ENCODE data around the gene ZCWPW2.

Gene ZCWPW2

DNA sequence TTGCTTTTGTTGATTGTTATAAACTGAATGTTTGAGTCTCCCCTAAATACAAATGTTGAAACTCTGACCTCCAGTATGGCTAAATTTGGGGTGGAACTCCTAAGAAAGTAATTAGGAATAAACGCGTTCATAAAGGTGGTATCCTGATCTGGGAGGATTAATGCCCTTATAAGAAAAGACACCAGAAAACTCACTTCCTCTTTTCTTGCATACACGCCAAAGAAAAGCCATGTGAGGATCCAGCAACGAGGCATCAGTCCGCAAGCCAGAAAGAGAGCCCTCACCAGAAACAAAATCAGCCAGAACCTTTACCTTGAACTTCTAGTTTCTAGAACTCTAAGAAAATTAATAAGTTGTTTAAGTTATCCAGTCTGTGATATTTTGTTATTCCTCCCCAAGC is 37.5 kb downstream of the ZCWPW2 start:
- no peak for DNase-seq

DNA sequence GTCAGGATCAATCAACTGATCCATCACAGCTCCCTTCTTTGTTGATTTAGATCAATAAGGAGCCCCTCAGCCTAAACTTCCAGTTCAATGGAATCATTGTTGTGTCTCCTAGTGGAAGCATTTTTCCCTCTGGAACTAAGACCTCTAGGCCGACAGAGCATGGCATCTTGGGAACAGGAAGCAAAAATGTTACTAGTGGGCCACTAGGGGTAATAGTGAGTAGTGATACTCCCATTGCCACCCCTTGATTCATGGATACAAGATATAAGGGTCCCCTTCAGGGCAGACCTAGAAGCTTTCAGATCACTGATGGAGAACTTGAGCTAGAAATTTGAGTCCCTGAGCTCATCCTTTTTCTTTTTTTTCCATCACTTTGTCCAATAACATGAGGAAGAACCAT is 40.5 kb downstream of the ZCWPW2 start:
- no peak for DNase-seq

DNA sequence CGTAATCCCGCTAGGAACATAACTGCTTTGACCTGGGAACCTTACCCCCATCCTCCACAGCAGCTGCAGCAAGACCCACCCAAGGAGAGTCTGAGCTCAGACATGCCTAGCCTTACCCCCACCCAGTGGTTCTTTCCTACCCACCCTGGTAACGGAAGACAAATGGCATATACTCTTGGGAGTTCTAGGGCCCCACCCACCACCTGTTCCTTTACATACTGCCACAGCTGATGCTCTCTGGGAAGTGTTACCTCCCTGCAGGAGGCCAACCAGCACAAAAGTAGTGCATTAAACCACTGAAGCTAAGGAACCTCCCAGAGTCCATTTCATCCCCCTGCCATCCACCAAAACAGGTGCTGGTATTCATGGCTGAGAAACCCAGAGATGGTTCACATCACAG is 50.7 kb downstream of the ZCWPW2 start:
- DNase-seq = no peak

DNA sequence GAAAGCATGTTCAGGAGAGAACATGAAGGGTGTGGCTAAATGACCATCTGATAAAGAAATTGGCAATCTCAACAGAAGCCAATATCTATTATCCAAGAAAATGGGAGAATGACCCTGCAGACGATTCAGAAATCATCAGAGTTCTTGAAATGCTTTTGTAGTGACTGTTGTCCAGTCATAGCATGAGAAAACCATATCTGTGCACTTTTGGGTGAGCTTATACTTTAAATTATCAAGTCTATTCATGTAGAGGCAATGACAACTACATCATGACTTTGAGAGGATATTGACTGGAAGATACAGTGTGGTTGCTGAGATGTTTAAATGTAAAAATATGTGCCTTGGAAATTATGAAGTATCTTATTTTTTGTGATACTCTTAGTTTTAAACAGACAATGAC is 57.7 kb downstream of the ZCWPW2 start:
- no peak for DNase-seq

DNA sequence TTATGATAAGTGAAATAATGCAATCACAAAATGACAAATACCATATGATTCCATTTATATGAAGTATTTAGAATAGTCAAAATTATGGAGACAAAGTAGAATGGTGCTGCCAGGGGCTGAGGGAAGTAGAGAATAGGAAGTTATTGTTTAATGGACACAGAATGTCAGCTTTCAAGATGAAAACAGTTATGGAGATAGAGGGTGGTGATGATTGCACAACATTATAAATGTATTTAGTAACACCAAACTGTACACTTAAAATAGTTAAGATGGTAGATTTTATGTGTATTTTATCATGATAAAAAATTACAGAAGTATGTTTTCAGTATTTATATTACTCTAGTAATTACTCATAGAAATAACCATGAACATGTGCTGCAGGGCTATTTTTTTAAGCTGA is 100.9 kb downstream of the ZCWPW2 start:
- DNase-seq = no peak

DNA sequence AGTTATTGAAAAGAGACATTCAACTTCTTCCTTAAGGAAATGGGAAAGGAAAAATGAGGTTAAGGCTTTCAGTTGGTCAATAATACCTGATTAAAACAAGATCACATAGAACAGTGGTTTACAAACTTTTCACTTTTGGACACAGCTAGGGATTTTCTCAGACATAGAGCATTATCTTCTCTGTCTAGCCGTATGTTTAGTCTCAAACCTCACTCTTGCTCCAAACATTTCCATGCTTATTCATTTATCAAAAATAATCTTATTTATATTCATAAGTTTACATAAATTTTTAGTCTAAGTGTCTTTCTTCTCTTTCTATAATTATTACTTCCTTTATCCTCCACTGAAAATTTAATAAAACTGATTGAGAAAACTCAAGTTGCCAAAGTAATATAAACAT is 114.3 kb downstream of the ZCWPW2 start:
- DNase-seq = no peak

DNA sequence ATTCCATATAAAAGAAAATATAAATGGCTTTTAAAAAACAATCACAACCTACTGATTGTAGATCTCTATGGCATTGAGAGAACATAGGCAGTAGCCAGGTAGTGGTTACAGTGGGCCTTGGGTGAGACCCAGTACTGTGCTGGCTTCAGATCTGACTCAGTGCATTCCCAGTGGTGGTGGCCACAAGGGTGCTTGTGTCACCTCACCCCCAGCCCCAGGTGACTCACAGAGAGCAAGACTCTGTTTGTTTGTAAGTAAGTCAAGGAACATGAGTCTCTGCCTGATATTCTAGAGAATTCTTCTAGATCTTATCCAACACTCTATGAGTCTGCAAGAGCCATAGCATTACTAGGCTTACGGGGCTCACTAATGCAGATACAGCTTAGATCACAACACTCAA is 118.9 kb downstream of the ZCWPW2 start:
- DNase-seq = no peak

DNA sequence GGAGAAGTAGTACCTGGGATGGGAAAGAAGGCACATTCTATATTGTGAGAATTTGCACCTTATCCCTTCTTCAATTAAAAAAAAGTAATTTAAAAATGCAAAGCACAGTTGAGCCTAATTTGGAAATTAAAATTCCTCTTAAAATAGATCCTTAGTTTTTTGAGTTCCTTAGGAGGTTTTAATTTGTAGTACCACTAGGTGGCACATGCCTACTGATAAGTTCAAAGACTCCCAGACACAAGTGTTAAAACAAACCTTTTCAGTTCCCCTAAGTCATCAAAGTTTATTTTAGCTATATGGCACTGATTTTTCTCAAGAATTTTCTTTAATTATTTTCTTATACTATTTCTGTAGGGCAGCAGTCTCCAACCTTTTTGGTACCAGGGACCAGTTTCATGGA is 127.7 kb downstream of the ZCWPW2 start:
- DNase-seq = no peak

DNA sequence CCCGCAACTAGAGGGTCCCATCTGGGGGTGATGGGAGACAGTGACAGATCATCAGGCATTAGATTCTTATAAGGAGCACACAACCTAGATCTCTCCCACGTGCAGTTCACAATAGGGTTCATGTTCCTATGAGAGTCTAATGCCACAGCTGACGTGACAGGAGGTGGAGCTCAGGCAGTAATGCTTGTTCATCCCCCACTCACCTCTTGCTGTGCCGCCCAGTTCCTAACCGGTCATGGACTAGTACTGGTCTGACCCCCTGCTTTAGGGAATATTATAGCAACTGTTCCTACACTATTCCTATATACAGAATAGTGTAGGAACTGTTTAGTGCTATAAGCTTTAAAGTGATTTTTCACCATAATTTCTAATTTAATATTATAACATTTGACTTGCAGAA is 128.2 kb downstream of the ZCWPW2 start:
- no peak for DNase-seq

DNA sequence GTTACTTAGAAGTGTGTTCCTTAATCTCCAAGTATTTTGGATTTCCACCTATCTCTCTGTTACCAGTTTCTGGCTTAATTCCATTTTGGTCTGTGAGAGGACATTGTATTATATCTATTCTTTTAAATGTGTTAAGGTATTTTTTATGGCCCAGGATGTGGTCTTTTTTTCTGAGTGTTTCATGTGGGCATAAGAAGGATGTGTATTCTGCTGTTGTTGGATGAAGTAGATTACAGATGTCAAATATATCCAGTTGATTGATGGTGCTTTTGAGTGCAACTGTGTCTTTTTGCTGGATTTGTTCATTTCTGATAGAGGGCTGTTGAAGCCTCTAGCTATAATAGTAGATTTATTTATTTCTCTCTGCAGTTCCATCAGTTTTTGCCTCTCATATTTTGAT is 136.6 kb downstream of the ZCWPW2 start:
- DNase-seq = no peak

DNA sequence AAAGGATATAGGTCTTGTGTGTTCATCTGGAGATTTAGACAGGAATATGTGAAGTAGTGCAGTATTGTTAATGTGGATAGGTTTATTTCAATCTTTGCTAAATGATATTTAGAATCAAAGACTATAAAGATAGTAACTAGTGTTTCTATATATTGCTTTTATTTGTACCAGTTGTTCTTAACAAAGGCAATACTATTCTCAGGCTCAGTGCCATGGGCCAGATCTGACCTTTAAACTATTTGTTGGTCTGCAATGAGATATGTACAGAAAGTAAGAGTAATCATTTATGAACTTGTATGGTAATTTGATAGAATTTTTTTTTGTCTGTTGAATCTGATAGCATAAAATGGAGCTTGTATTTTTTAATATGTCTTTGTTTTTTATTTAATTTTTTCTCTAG is 146.8 kb downstream of the ZCWPW2 start:
- DNase-seq = no peak

DNA sequence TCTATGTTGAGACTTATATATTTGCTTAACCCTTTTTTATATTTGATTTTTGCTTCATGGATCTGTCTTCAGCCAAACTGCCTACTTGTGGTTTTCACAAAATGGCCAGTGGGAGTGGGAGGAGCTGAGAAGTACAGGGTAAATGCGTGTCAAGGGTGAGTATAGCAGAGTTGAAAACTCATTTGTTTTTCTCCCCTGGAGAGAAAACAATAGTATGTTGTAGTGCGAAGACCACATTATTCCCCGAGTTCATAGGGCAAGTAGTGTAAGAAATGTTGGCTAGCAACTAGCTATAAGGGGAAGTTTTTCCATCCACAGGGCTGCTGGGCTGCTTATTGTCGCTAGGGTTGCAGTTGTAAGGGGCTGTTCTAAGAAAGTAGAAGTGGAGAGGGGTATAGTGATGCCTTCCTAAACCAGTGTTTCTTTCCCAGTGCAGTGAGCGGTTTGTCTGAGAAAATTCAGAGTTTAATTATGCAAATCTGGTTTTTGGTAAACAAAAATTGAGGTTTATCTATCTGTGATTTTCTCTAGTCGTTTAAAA is 153.9 kb downstream of the ZCWPW2 start:
- no peak for DNase-seq

DNA sequence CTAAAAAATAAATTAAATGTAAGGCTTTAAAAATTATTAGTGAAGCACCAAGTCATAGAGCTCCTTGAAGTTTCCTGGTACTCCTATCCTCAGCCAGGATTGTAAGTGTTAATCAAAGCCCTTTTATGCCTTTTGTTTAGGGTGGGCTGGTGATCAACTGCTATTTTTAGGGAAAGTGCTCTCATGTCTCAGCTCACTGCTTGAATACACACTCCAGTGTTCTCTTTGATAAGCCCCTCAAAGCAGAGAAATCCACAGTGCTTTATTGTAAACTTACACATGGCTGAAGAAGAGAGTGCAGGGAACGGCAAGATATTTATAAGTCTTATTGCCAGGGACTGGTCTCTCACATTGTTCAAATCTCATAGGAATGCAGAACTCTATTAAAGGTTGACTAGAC is 156.5 kb downstream of the ZCWPW2 start:
- no peak for DNase-seq

DNA sequence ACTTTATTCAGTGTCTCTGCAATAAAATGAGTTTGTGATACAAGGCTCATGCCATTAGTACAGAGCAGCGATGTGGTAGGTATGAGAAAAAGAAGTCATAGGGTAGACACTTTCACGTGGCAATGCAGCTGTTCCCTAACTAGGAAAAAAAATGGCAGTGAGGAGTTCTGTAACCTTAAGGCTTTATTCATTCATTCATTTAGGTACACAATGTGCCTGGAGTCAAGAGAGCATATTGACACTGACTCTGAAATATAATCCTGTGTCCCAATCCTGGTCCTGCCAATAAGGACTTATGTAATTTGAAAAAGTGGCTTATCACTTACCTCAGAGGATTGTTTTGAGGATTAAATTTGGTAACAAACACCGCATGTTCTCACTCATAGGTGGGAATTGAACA is 173.1 kb downstream of the ZCWPW2 start:
- no peak for DNase-seq

DNA sequence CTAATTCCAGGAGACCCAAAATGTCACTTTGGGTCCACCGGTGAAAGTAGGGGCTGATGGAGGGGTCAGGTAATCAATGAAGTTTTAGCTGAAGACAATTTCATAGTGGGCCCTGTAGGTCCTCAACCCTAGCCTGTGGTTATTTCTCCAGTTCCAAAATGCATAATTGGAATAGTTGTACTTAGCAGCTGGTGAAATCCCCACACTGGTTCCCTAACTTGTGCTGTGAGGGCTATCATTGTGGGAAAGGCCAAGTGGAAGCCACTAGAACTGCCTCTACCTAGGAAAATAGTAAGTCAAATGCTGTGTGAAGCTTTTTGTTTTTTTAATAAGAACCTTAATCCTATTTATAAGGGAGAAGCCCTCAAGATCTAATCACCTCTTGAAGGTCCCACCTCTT is 193.8 kb downstream of the ZCWPW2 start:
- DNase-seq = no peak

DNA sequence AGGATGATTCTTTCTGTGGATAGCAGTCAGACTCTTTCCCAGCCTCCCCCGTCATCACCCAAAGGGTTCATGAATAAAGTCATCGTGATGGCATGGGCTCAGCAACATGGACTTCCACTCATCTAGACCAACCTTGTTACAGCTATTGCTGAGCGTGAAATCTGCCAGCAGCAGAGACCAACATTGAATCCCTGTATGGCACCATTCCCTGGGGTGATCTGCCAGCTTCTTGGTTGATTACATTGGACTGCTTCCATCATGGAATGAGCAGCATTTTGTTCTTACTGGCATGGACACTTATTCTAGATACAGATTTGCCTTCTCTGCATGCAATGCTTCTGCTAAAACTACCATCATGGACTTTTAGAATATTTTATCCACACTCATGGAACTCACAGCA is 195.7 kb downstream of the ZCWPW2 start:
- no peak for DNase-seq

DNA sequence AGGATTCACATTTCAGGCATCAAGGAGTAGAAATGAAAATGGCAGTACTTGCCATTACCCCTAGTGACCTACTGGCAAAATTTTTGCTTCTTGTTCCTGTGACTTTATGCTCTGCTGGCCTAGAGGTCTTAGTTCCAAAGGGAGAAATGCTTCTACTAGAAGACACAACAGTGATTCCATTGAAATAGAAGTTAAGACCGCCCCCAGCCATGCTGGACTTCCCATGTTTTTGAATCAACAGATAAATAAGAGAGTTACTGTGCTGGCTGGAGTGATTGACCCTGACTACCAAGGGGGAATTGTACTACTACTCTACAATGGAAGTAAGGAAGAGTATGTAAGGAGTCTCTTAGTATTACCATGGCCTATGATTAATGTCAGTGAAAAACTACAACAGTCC is 196.3 kb downstream of the ZCWPW2 start:
- DNase-seq = no peak

DNA sequence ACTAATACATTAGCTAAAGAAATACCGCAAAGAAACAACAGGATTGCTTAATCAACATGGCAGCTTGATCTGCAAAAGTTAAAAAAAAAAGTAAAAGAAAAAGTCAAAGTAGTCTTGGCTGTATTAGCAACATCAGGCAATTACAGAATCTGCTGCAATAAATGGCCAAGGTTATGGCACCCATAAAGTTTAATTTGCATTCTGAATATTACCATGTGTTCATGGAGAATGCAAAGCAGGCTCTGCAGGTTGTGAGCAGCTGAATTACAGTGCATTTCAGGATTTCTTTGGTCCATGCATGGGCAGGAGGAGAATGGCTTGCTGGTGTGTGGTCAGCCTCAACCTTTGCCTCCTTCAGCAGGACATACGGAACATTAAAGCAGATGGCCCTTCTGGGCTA is 199.2 kb downstream of the ZCWPW2 start:
- no peak for DNase-seq

DNA sequence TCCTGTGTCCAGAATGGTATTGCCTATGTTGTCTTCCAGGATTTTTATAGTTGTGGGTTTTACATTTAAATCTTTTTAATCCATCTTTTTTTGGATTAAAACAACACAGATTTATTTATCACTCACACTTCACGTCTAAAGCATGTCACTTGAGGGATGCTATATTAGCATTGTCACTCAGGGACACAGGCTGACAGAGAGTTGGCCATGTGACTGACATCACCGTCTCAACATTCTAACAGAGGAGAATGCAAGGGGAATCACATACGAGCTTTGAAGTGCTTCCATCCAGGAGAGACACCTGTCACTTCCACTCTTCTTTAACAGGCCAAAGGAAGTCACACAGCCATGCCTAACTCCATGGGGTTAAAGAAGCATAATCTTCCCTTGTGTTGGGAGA is 204.7 kb downstream of the ZCWPW2 start:
- no peak for DNase-seq

DNA sequence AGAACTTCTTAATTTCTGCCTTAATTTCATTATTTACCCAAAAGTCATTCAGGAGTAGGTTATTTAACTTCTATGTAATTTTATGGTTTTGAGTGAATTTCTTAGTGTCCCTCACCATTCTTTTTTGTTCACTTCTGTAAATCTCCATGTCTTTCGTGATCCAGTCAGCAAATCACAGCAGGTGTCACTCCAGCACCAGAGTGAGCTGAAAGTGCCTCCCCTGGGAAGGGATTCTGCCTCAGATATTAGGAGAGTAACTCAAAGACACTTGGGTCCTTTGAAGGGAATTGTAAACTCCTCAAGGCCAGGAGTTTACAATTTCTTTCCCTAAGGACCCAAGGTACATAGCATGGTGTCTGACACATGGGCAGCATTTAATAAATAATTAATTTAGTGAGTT is 207.7 kb downstream of the ZCWPW2 start:
- no peak for DNase-seq

DNA sequence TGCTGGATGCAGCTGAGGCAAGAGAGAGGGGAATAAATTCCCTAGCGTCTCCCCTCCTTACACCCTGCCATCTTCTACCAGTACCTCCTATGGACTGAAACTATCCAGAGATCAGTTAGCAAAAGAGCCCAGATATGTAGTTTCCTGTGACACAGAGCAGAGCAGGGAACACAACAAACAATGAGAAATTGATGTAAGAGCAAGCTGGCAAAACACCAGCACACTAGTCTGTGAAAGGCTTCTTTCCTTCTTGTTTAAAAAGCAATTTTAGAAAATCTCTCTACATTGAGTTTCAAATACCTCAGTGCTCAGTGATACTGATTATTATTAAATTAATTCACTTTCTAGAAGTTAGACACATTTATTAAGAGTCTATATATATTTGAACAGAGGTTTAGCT is 215.7 kb downstream of the ZCWPW2 start:
- no peak for DNase-seq

DNA sequence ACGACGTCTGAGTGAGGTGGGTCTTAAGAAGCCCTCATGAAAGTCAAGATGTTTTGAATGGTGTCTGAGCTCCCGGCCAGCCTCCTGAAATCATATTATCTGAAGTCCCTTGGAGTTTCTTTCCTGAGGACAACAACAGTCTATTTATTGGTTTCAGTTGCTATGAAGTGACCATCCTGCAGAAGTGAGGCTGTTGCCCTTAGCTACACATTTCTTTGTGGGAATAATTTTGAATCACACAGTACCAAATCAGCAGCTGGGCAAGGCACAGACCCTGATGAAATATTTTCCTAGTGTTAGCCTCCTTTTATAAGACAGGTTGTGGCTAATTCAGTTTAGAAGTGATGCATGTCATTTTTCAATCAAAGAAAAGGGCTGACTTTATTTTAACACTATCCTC is 220.8 kb downstream of the ZCWPW2 start:
- no peak for DNase-seq

DNA sequence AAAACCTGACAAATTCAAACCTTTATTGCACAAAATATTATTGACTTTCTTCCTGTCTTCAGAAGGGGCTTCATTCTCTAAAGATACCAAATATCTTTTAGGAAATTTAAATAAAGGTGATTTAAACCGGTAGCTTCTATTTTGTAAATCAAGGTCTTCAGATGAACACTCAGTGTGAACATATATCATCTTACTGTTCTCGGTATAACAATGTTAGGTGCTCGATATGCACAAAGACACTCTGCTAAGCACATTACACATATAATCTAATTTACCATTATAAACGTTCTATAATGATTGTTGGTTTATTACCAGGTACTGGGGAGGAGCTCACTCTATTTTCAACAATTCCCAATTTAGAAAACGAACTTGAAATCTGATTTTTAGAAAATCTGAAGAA is 225.5 kb downstream of the ZCWPW2 start:
- no peak for DNase-seq

DNA sequence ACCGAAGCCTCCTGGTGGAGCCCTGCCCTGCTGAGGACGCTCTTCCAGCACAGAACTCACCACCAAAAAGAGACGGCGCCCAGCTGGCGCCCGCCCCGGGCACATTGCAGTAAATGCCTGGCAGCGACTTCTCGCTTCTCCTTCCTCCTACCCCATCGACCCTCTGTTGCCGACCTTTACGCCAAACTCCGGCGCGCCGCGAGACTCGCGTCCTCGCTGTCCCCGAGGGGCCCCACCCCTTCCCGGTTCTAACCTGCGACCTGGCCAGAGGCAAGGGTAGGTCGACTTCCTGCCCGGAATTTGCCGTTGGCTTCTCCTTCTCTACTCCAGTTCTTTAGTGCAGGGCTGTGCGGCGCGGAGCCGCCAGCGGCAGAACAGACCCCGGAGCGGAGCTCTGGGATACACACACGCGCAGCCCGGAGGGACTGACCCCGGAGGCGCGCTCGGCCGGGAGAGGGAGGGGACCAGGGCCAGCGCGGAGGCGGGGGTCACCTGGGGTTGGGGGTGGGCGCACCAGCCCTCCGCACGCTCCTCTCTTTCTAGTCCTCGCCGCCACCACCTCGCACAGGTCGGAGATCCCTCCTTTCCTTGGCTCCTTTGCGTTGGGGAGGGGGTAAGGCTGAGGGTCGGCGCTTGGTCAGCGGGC is 226.7 kb downstream of the ZCWPW2 start:
- DNase-seq = no peak
